GM12878 (cell line): ENCODE data around the gene MBOAT7. TPM values are rescaled to one million over a fixed set of nuclear protein-coding genes. Genes with fewer than 3 reads are reported as not detected.

Experiments used
- ATAC-seq: fragments of 200-7000 bp; cut with Tn5 transposase; 3 replicates; pipeline ENCODE4 v1.9.1; 2020; ENCODE audit warnings: mild to moderate bottlenecking, moderate library complexity
- BruUV-seq: library from RNA; stranded (reverse); fragments of 400-500 nt; replicated peaks from 2 replicates; lab custom pipeline; 2021; lab: Mats Ljungman, UMichigan
- CTCF ChIA-PET: fragments of 300-600 bp; sonication (Branson Sonifier 250); formaldehyde crosslinking; extraction: SDS; loops from one replicate; lab custom pipeline; 2021; ENCODE audit warnings: inconsistent platforms; lab: Yijun Ruan, JAX
- POLR2A ChIA-PET: fragments of 350-600 bp; formaldehyde crosslinking; extraction: SDS; loops from one replicate; lab custom pipeline; 2021; ENCODE audit warnings: inconsistent platforms; lab: Charles Lee
- RAD21 ChIA-PET: fragments of 300-600 bp; sonication (Branson Sonifier 250); formaldehyde crosslinking; loops from one replicate; lab custom pipeline; 2023; ENCODE audit warnings: antibody characterized with exemption; ENCODE audit not compliant: unreplicated experiment; lab: Charles Lee
- SMC1A ChIA-PET: fragments of 300-600 bp; sonication (Branson Sonifier 250); formaldehyde crosslinking; loops from one replicate; lab custom pipeline; 2023; ENCODE audit not compliant: unreplicated experiment, uncharacterized antibody; lab: Charles Lee
- DNase-seq: peaks from one replicate; pipeline ENCODE4 v3.0.0-alpha.2; 2011; ENCODE audit warnings: low read depth, low spot score
- FAIRE-seq: peaks from 3 replicates; lab custom pipeline; 2011; peaks lifted over from hg19 to GRCh38; lab: Jason Lieb, UNC
- H2AFZ ChIP-seq: 2 replicates; pipeline ENCODE4 v1.6.0; 2011; ENCODE audit warnings: low read depth, low read length, control low read depth; ENCODE audit not compliant: control insufficient read depth
- H3K27ac ChIP-seq: 2 replicates; pipeline ENCODE4 v1.5.1; 2011; ENCODE audit warnings: control low read depth; ENCODE audit not compliant: control insufficient read depth, insufficient read depth
- H3K27me3 ChIP-seq, 2 experiments: replicated peaks in 1 of 2; 2 replicates each; pipeline versions ENCODE4 v1.6.0 to v1.6.1; 2011; ENCODE audit warnings: low read length in 1 of 2; ENCODE audit not compliant: control insufficient read depth in 2 of 2, insufficient read depth in 2 of 2
- H3K36me3 ChIP-seq, 2 experiments: 2 replicates each; pipeline ENCODE4 v1.5.1; 2011; ENCODE audit warnings: low read length in 1 of 2; ENCODE audit not compliant: control insufficient read depth in 2 of 2, insufficient read depth in 2 of 2
- H3K4me1 ChIP-seq: 2 replicates; pipeline ENCODE4 v1.6.1; 2011; ENCODE audit warnings: mild to moderate bottlenecking, low read length, moderate library complexity, mixed read lengths; ENCODE audit not compliant: control insufficient read depth, insufficient read depth
- H3K4me2 ChIP-seq: 2 replicates; pipeline ENCODE4 v1.6.0; 2011; ENCODE audit warnings: control low read depth; ENCODE audit not compliant: control insufficient read depth, insufficient read depth
- H3K4me3 ChIP-seq: fragments of 200-600 bp; sonication (generic); 2 replicates; pipeline ENCODE4 v1.5.1; 2016
- H3K79me2 ChIP-seq: 2 replicates; pipeline ENCODE4 v1.6.0; 2011; ENCODE audit warnings: low read length; ENCODE audit not compliant: control insufficient read depth, insufficient read depth
- H3K9ac ChIP-seq: 2 replicates; pipeline ENCODE4 v1.8.0; 2011; ENCODE audit warnings: low read length, control low read depth, mixed read lengths; ENCODE audit not compliant: control insufficient read depth, insufficient read depth
- H3K9me3 ChIP-seq: replicated peaks from 3 replicates; pipeline ENCODE4 v1.5.1; 2011; ENCODE audit warnings: mild to moderate bottlenecking, low read length; ENCODE audit not compliant: control insufficient read depth, insufficient read depth
- H4K20me1 ChIP-seq: 2 replicates; pipeline ENCODE4 v1.6.0; 2011; ENCODE audit not compliant: control insufficient read depth, insufficient read depth
- FOXK2 ChIP-seq: fragments of 450-650 bp; IDR thresholded peaks from 2 replicates; pipeline ENCODE4 v1.6.1; 2017; ENCODE audit warnings: mild to moderate bottlenecking, moderate library complexity
- MEF2B ChIP-seq: fragments of 450-650 bp; IDR thresholded peaks from 2 replicates; pipeline ENCODE4 v1.6.1; 2018; ENCODE audit warnings: mild to moderate bottlenecking, moderate library complexity; ENCODE audit not compliant: partially characterized antibody, poor library complexity, severe bottlenecking
- MXI1 ChIP-seq: fragments of 150-350 bp; IDR thresholded peaks from 2 replicates; pipeline ENCODE4 v1.6.1; 2011; ENCODE audit warnings: low read depth, mild to moderate bottlenecking, inconsistent platforms, low read length, improper control_type of control experiment
- PAX8 ChIP-seq: fragments of 450-650 bp; IDR thresholded peaks from 2 replicates; pipeline ENCODE4 v1.6.1; 2017; ENCODE audit warnings: mild to moderate bottlenecking, moderate library complexity
- POLR2AphosphoS2 ChIP-seq: IDR thresholded peaks from 2 replicates; pipeline ENCODE4 v1.6.1; 2011; ENCODE audit warnings: low read depth, mild to moderate bottlenecking, low read length, improper control_type of control experiment, moderate library complexity
- SMAD1 ChIP-seq: fragments of 450-650 bp; IDR thresholded peaks from 2 replicates; pipeline ENCODE4 v1.6.1; 2018; ENCODE audit warnings: mild to moderate bottlenecking, low read depth; ENCODE audit not compliant: partially characterized antibody
- SREBF2 ChIP-seq: IDR thresholded peaks from 2 replicates; pipeline ENCODE4 v1.6.1; 2012; ENCODE audit warnings: mild to moderate bottlenecking, low read length
- WRNIP1 ChIP-seq: IDR thresholded peaks from 2 replicates; pipeline ENCODE4 v1.6.1; 2011; ENCODE audit warnings: low read depth, low read length, improper control_type of control experiment, borderline replicate concordance
- ZBTB4 ChIP-seq: fragments of 450-650 bp; formaldehyde crosslinking; IDR thresholded peaks from 2 replicates; pipeline ENCODE4 v1.4.0; 2022; ENCODE audit warnings: mild to moderate bottlenecking, moderate library complexity
- ZNF384 ChIP-seq: IDR thresholded peaks from 2 replicates; pipeline ENCODE4 v1.6.1; 2012; ENCODE audit warnings: low read depth, mild to moderate bottlenecking, low read length, improper control_type of control experiment, borderline replicate concordance
- ZSCAN29 ChIP-seq: fragments of 450-650 bp; IDR thresholded peaks from 2 replicates; pipeline ENCODE4 v1.6.1; 2017; ENCODE audit warnings: mild to moderate bottlenecking, moderate library complexity
- WGBS: methylation state at CpG from one replicate; pipeline ENCODE4 v1.1.6; 2016; ENCODE audit warnings: low lambda C conversion rate; ENCODE audit not compliant: insufficient replicate concordance, insufficient coverage; ENCODE audit errors: missing lambda C conversion rate; 5-methylcytosine and 5-hydroxymethylcytosine counted together
- in situ Hi-C: fragments of 300-500 bp; cut with MboI; formaldehyde crosslinking; loops from 9 replicates; pipeline ENCODE4 v1.14.3; 2018; ENCODE audit warnings: mixed read lengths
- intact Hi-C: fragments of 100-400 bp; cut with micrococcal nuclease; formaldehyde crosslinking; loops from one replicate; pipeline ENCODE4 v1.14.2; 2022; ENCODE audit not compliant: unreplicated experiment
- polyA plus RNA-seq, 11 experiments: library from polyadenylated mRNA; depleted of rRNA in 4 of 11; unstranded in 6 of 11; stranded (reverse) in 5 of 11; fragments of >200 nt; fragmentation: Nextera tagmentation in 4 of 11; fragmentation: Illumina TruSeq in 1 of 11; extraction: Ambion mirVana in 4 of 11; extraction: Trizol in 1 of 11; gene quantifications; 1 replicate in 1 of 11; 2 replicates in 10 of 11; pipeline versions ENCODE4 v1.2.1 to v1.2.3, GENCODE V29; 2011 to 2016; ENCODE audit warnings: inconsistent platforms in 2 of 11, missing spikeins in 2 of 11, low read depth in 1 of 11
- total RNA-seq, 4 experiments: library from RNA; depleted of rRNA in 3 of 4; stranded (reverse); fragments of >200 nt in 3 of 4; fragmentation: Illumina TruSeq in 1 of 4; extraction: Trizol in 1 of 4; gene quantifications; 2 replicates each; pipeline versions ENCODE4 v1.2.1 to v1.2.3, GENCODE V29; 2013 to 2021
- TF ChIP-seq, protein P1 (sequence below): fragments of 450-650 bp; IDR thresholded peaks from 2 replicates; pipeline ENCODE4 v1.6.1; 2014; ENCODE audit warnings: mild to moderate bottlenecking
- TF ChIP-seq, protein P2 (sequence below): IDR thresholded peaks from 2 replicates; pipeline ENCODE4 v1.6.1; 2011; ENCODE audit warnings: mild to moderate bottlenecking, low read depth, low read length, moderate library complexity; ENCODE audit not compliant: insufficient replicate concordance

MBOAT7 gene
- total and polyA plus RNA-seq, 10 of the 15 experiments (the other 5 are each of a cell fraction or from before 2014, with no cell fraction given): 0.69 to 44.5 (median 21.7) TPM

DNA sequence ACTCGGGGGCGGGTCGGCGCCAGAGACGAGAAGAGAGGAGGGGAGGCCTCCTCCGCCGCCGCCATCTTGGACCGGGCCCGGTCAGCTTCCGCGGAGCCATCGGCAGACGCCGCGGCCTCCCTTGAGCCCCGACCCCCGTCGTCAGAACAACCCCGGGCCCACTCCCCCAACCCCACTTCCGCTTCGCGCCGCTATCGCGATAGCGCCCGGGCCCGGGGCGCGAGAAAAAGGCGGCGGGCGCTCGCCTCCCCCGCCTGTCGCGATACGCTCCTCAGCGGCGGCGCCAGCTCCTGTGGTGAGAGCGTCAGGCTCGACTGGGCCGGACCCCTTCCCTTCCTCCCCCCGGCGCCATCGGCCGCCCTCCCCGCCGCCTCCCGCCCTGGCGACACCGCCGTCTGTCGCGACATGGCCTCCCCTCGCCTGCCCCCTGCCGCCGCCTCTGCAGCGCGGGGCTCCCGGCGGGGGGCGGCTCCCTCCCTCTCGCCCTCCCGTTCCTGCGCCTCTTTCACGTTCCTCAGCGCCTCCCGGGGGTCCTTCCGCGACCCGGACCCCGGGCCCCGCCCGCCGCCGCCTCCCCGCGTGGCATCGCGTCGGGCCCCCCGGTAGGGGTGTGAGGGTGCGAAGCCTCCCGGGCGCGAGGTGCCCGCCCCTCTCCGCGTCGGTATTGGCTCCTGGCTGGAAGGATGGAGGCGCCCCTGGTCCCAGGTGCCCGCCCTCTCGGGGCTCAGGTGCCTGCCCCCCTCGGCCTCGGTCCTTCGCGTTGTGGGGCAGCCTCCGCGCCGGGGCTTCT is 51.5 kb downstream of the MBOAT7 start, which contains the start of gene CNOT3 (continued):
- TF ChIP-seq, protein P1, sequence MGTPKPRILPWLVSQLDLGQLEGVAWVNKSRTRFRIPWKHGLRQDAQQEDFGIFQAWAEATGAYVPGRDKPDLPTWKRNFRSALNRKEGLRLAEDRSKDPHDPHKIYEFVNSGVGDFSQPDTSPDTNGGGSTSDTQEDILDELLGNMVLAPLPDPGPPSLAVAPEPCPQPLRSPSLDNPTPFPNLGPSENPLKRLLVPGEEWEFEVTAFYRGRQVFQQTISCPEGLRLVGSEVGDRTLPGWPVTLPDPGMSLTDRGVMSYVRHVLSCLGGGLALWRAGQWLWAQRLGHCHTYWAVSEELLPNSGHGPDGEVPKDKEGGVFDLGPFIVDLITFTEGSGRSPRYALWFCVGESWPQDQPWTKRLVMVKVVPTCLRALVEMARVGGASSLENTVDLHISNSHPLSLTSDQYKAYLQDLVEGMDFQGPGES: no peak
- no peak for TF ChIP-seq FOXK2
- TF ChIP-seq ZNF384: no peak

- Histone ChIP-seq H3K9ac (peak overlapping the region; percentile 95), H3K4me2 (peak overlapping the region; percentile 99), H4K20me1 (peaks cover 12% of the 10 kb centered on the region), H2AFZ (peak overlapping the region; percentile 84), H3K4me3 (peak overlapping the region; percentile 86), H3K36me3 (peaks cover 0 to 7% of the 10 kb centered on the region in 2 experiments; a peak in 1 of 4 replicates), H3K27me3 (no peaks in the 10 kb centered on the region), H3K27ac (peak overlapping the region; percentile 90), H3K9me3 (peaks cover 2% of the 10 kb centered on the region; the same call in 2 of the 3 replicates), H3K4me1 (peaks cover 19% of the 10 kb centered on the region), H3K79me2 (peaks cover 40% of the 10 kb centered on the region)
- peak; percentile 92 for ATAC-seq
- ChIA-PET SMC1A (interaction anchor here (0.6 to 1.4 kb wide), 13 partner anchors 19 to 1324 kb away, joined by 3 to 6 read pairs (median 3); partner anchors contain the start of genes ISOC2, MBOAT7, PRPF31 and RPS9), RAD21 (interaction anchor here (0.8 to 2.4 kb wide), 13 partner anchors 12 to 1340 kb away, joined by 3 to 23 read pairs (median 4); partner anchors contain the start of genes LENG1, MBOAT7, PRPF31 and TFPT), CTCF (interaction anchor here (0.7 to 2.3 kb wide), 6 partner anchors 22 to 345 kb away, joined by 3 to 15 read pairs (median 6); partner anchors contain the start of genes LENG1, MBOAT7 and TMC4), POLR2A (interaction anchor here (0.5 to 3.5 kb wide), 18 partner anchors 12 to 1202 kb away, joined by 3 to 36 read pairs (median 5); partner anchors contain the start of genes KMT5C, LENG1, LENG8 and LENG9)
- peak; percentile 100 for DNase-seq
- BruUV-seq: no TSS peak
- peak; percentile 100 for FAIRE-seq
- intact Hi-C loops: loop anchor here (1.0 to 2.0 kb wide), 3 partner anchors 22 to 64 kb away; partner anchors contain the start of genes LENG1, NDUFA3 and RPS9
- in situ Hi-C loops: loop anchor here (25.0 kb wide), 1 partner anchor 1525 kb away; the partner anchor contains the start of gene U2AF2
- WGBS: under 1% methylated on average over 45 of the region's 46 CpGs
- TF ChIP-seq, protein P2, sequence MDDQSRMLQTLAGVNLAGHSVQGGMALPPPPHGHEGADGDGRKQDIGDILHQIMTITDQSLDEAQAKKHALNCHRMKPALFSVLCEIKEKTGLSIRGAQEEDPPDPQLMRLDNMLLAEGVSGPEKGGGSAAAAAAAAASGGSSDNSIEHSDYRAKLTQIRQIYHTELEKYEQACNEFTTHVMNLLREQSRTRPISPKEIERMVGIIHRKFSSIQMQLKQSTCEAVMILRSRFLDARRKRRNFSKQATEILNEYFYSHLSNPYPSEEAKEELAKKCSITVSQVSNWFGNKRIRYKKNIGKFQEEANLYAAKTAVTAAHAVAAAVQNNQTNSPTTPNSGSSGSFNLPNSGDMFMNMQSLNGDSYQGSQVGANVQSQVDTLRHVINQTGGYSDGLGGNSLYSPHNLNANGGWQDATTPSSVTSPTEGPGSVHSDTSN: peak; percentile 95
- TF ChIP-seq SMAD1 (no peak), POLR2AphosphoS2 (no peak), MXI1 (peak; percentile 26; the same call in 1 of the 2 replicates), ZSCAN29 (no peak), WRNIP1 (no peak), SREBF2 (no peak), PAX8 (no peak), MEF2B (no peak), ZBTB4 (CRISPR knock-in tag) (no peak)
Observed at GRCh38 chr19:54136864-54137698, 52.3 kb downstream of the MBOAT7 start.
